T1000 (cell line): Measurements from ENCODE around the gene FAAP20.
"Not testable (repeated sequence)": the region's sequence is repeated elsewhere in the genome, so short reads cannot be mapped to it uniquely, and the experiment has no call there.

Experiments
- DNase-seq: peaks from one replicate; lab custom pipeline; 2025; ENCODE audit warnings: mixed read lengths; lab: John Stamatoyannopoulos, UW

Gene FAAP20

DNA sequence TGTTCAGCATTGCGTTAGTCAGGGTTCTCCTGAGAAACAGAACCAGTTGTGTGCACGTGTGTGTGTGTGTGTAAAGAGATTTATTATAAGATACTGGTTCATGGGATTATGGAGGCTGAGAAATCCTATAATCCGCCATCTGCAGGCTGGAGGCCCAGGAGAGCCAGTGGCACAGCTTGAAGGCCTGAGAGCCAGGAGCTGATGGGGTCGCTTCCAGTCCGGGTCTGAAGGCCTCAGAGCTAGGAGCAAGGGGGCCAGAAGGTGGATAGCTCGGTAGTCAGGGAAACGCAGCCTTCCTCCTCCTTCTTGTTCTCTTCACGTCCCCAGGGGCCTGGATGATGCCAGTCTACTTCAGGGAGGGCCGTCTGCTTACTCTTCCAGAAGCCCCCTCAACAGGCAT, 37.7 kb downstream of the FAAP20 start:
- no peak for DNase-seq

DNA sequence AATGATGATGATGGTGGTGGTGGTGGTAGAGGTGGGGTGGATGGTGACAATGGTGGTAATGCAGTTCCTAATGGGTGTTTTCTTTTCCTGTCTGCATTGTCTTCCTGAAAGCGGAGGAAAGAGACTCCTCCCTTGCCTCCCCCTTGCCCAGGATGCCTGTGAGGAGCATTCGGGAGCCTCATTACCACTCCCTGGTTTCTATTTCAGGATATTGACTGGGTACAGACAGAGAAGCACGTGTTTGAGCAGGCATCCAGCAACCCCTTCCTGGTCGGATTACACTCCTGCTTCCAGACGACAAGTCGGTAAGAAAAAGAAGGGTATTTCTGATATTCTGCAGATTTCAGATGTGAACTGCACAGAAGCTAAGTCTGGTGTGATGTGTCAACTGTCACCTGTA, 38.8 kb downstream of the FAAP20 start:
- no peak for DNase-seq

DNA sequence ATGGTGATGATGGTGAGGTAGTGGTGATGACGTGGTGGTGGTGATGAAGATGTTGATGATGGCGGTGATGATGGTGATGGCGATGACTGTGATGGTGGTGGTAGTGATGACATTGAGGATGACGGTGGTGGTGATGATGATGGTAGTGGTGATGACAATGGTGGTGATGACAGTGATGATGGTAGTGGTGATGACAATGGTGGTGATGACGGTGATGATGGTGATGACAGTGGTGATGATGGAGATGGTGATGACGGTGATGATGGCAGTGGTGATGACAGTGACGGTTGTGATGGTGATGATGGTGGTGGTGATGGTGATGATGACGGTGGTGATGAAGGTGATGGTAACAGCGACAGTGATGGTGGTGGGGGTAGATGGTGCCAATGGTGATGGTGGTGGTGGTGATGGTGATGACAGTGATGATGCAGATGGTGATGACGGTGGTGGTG, 39.4 kb downstream of the FAAP20 start:
- DNase-seq, result no peak

GRCh38 chr1:2154022-2154421, 40.5 kb downstream of the FAAP20 start:
- DNase-seq, result no peak

- no peak for DNase-seq
Measured at GRCh38 chr1:2152954-2153353, 41.6 kb downstream of the FAAP20 start.

DNA sequence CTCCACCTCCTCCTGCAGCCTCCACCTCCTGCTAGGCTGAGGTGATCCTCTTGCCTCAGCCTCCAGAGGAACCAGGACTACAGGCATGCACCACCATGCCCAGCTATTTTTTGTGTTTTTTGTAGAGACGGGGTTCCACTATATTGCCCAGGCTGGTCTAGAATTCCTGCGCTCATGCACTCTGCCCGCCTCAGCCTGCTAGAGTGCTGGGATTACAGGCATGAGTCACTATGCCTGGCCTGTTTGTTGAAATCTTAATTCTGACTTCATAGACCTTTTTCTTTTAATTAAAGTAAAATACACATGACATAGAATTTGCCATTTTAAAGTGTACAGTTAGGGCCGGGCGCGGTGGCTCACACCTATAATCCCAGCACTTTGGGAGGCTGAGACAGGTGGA, 42.7 kb downstream of the FAAP20 start:
- DNase-seq, result no peak

GRCh38 chr1:2151252-2151651, 43.3 kb downstream of the FAAP20 start:
- DNase-seq, result no peak

DNA sequence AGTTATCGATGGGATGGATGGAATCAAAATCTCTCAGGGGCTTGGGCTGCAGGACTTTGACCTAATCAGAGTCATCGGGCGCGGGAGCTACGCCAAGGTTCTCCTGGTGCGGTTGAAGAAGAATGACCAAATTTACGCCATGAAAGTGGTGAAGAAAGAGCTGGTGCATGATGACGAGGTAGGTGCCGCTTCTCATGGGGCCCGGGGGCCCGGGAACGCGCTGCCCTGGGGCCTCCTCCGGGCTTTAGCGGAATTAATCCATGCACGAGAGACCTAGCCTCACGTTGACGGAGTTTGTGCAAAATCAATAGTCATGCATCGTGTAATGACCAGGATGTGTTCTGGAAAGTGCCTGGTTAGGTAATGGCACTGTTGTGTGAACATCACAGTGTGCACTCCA, 43.8 kb downstream of the FAAP20 start:
- DNase-seq, result no peak

GRCh38 chr1:2148691-2149090, 45.9 kb downstream of the FAAP20 start:
- no peak for DNase-seq

GRCh38 chr1:2147869-2148268, 46.7 kb downstream of the FAAP20 start:
- not testable (repeated sequence) for DNase-seq

DNA sequence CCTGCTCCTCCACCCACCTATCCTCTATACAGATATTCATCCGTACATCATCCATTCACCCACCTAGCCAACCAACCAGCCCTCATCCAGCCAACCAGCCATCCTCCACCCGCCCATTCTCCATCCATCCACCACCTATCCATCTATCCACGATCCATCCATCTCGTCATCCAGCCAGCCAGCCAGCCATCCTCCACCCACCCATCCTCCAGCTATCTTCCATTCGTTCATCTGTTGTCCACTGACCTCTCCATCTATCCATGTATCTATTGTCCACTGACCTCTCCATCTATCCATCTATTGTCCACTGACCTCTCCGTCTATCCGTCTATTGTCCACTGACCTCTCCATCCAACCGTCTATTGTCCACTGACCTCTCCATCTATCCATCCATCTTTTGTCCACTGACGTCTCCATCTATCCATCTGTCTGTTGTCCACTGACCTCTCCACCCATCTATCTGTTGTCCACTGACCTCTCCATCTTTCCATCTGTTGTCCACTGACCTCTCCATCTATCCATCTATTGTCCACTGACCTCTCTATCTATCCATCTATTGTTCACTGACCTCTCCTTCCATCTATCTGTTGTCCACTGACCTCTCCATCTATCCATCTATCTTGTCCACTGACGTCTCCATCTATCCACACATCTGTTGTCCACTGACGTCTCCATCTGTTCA, 47.6 kb downstream of the FAAP20 start:
- no peak for DNase-seq

- DNase-seq, result no peak
Measured at GRCh38 chr1:2145946-2146835, 48.4 kb downstream of the FAAP20 start.

DNA sequence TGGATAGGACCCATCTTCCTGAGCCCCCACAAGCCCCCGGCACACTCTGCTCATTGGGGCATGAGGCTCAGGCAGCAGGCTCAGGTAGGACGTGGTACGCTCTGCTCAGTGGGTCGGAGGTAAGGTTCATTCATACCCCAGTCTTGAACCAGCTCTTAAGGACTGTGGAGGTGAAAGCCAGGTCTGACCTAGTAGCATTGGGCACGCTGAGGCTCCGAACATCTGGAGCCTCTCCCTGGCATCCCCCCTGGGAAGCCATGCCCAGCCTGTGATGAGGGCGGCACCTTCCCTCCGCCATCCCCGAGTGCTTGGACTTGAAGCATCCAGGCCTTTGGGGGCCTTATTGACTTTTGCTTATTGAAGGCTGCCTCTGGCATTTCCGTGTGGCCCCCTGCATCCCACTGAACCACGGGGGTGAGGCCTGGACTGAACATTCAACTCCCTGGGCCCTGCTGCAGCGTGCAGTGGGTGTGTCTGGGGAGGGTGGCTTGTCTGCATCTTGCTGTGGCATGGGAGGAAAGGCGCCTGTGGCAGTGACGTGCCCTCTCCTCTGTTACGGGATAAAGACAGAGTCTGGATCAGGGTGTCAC, 50.0 kb downstream of the FAAP20 start:
- no peak for DNase-seq

DNA sequence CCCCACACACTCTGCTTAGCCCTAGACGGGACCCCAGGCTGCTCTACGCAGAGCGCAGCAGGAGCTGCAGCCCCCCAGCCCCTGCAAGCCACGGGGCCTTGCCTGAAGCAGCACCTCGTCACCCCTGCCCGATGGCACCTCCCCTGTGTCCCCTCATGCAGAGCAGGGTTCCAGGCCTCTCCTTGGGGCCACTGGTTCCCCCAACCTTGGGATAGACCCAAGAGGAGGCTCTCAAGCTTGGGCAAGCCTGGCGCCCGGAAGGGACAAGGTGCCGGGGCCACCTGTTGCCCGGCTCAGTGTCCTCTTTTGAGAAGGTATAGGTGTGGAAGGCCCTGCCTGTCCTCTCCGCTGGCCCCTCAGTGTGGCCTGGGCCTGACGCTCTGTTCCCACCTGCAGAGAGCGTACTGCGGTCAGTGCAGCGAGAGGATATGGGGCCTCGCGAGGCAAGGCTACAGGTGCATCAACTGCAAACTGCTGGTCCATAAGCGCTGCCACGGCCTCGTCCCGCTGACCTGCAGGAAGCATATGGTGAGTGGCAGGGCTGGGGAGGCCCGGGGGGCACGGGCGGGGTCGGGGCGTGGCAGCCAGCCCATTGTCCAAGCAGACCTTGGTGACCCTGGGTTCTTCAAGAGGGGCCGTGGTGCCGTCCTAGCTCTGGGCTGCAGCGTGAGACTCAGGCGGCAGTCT, 50.6 kb downstream of the FAAP20 start:
- no peak for DNase-seq

- DNase-seq, result no peak
Measured at GRCh38 chr1:2141025-2141424, 53.5 kb downstream of the FAAP20 start.
